Naive thymus-derived CD4-positive, alpha-beta T cell (primary cell): Measurements from ENCODE around the gene KIF12. TPM values are rescaled to one million over a fixed set of nuclear protein-coding genes. Genes with fewer than 3 reads are reported as not detected.
"Not testable (repeated sequence)": the region's sequence is repeated elsewhere in the genome, so short reads cannot be mapped to it uniquely, and the experiment has no call there.

Source experiments
- ATAC-seq: fragments of 150-1000 bp; cut with Tn5 transposase; 2 replicates; pipeline ENCODE4 v1.10.0; 2021; ENCODE audit warnings: mild to moderate bottlenecking, moderate library complexity
- CTCF ChIA-PET: fragments of 350-600 bp; sonication (Branson Sonifier 250); formaldehyde crosslinking; loops from one replicate; lab custom pipeline; 2021; ENCODE audit warnings: antibody characterized with exemption; lab: Charles Lee
- POLR2A ChIA-PET: fragments of 350-600 bp; sonication (Branson Sonifier 250); formaldehyde crosslinking; loops from one replicate; lab custom pipeline; 2021; ENCODE audit warnings: antibody characterized with exemption, inconsistent platforms; lab: Charles Lee
- DNase-seq, 9 donors: peaks; one replicate each; pipeline versions ENCODE4 v3.0.0 to v3.0.0-alpha.2; 2020 to 2022; ENCODE audit warnings: mixed read lengths in 1 of 9
- H3K27ac ChIP-seq: one replicate; pipeline ENCODE4 v1.7.0; 2013; ENCODE audit warnings: mild to moderate bottlenecking, low read depth, low read length, moderate library complexity
- H3K27me3 ChIP-seq, 2 donors: one replicate each; pipeline ENCODE4 v1.7.0; 2013; ENCODE audit warnings: low read length in 2 of 2, mild to moderate bottlenecking in 2 of 2, moderate library complexity in 2 of 2; ENCODE audit not compliant: control insufficient read depth in 2 of 2, insufficient read depth in 2 of 2
- H3K36me3 ChIP-seq, 3 experiments: 1 replicate in 2 of 3; 2 replicates in 1 of 3; pipeline ENCODE4 v1.7.0; 2013; ENCODE audit warnings: low read length in 3 of 3, mild to moderate bottlenecking in 3 of 3, moderate library complexity in 1 of 3; ENCODE audit not compliant: insufficient read depth in 3 of 3, control insufficient read depth in 2 of 3
- H3K4me1 ChIP-seq, 2 donors: one replicate each; pipeline ENCODE4 v1.7.0; 2013; ENCODE audit warnings: low read length in 2 of 2, mild to moderate bottlenecking in 2 of 2, moderate library complexity in 1 of 2; ENCODE audit not compliant: control insufficient read depth in 2 of 2, insufficient read depth in 2 of 2
- H3K4me3 ChIP-seq: 2 replicates; pipeline ENCODE4 v1.7.0; 2013; ENCODE audit warnings: mild to moderate bottlenecking, low read length
- H3K9me3 ChIP-seq, 3 experiments: 1 replicate in 2 of 3; 2 replicates in 1 of 3; pipeline ENCODE4 v1.7.0; 2013; ENCODE audit warnings: low read length in 3 of 3; ENCODE audit not compliant: control insufficient read depth in 2 of 3
- H3K27ac Mint-ChIP-seq, 9 donors: one replicate each; pipeline ENCODE4 v1.8.0; 2020 to 2022; ENCODE audit warnings: mixed read lengths in 9 of 9, mild to moderate bottlenecking in 8 of 9, moderate library complexity in 5 of 9, inconsistent platforms in 2 of 9
- H3K27me3 Mint-ChIP-seq, 5 donors: one replicate each; pipeline ENCODE4 v1.8.0; 2021 to 2022; ENCODE audit warnings: mixed read lengths in 5 of 5, mild to moderate bottlenecking in 1 of 5
- H3K36me3 Mint-ChIP-seq, 5 donors: one replicate each; pipeline ENCODE4 v1.8.0; 2020 to 2022; ENCODE audit warnings: mixed read lengths in 5 of 5, mild to moderate bottlenecking in 3 of 5, inconsistent platforms in 1 of 5
- H3K4me1 Mint-ChIP-seq, 7 donors: one replicate each; pipeline ENCODE4 v1.8.0; 2020 to 2022; ENCODE audit warnings: mixed read lengths in 7 of 7, mild to moderate bottlenecking in 3 of 7, inconsistent platforms in 1 of 7
- H3K4me3 Mint-ChIP-seq, 10 donors: one replicate each; pipeline ENCODE4 v1.8.0; 2020 to 2022; ENCODE audit warnings: mild to moderate bottlenecking in 10 of 10, mixed read lengths in 10 of 10, moderate library complexity in 6 of 10, inconsistent platforms in 2 of 10
- H3K9me3 Mint-ChIP-seq, 11 donors: one replicate each; pipeline ENCODE4 v1.8.0; 2020 to 2022; ENCODE audit warnings: mixed read lengths in 11 of 11, mild to moderate bottlenecking in 4 of 11, inconsistent platforms in 1 of 11, moderate library complexity in 1 of 11
- intact Hi-C, 2 donors: fragments of 100-400 bp; cut with micrococcal nuclease; formaldehyde crosslinking; loops; one replicate each; pipeline ENCODE4 v1.15.1; 2023
- polyA plus RNA-seq, 2 donors: library from polyadenylated mRNA; unstranded; fragments of 300-500 nt; fragmentation: Illumina TruSeq; gene quantifications; one replicate each; pipeline ENCODE4 v1.2.3, GENCODE V29; 2021
- total RNA-seq, 6 experiments: library from RNA in 5 of 6; stranded (reverse) in 5 of 6; gene quantifications; 1 replicate in 5 of 6; 2 replicates in 1 of 6; pipeline ENCODE4 v1.2.3 and lab custom pipeline; 2021 to 2026

The KIF12 gene
- total and polyA plus RNA-seq, 7 experiments from 2014 or later, result not detected

DNA sequence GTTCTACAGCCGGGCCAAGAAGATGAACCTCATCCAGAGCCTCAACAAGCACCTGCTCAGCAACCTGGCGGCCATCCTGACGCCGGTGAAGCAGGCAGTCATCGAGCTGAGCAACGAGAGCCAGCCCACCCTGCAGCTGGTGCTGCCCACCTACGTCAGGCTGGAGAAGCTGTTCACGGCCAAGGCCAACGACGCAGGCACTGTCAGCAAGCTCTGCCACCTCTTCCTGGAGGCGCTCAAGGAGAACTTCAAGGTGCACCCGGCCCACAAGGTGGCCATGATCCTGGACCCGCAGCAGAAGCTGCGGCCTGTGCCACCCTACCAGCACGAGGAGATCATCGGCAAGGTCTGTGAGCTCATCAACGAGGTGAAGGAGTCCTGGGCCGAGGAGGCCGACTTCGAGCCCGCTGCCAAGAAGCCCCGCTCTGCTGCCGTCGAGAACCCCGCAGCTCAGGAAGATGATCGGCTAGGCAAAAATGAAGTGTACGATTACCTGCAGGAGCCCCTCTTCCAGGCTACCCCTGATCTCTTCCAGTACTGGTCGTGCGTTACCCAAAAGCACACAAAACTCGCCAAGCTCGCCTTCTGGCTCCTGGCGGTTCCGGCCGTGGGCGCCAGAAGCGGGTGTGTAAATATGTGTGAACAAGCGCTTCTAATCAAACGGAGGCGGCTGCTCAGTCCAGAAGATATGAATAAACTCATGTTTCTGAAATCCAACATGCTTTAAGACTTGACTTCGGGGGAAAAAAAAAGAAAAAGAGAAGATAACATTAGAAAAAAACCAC is 49.5 kb downstream of the KIF12 start:
- Mint-ChIP-seq H3K4me3 (no peak overlapping the region), H3K27ac (no peak overlapping the region), H3K9me3 (no peaks in the 10 kb centered on the region), H3K27me3 (peaks cover 0 to 11% (median 0%) of the 10 kb centered on the region in 5 donors), H3K36me3 (peaks cover 0 to 6% (median 0%) of the 10 kb centered on the region in 5 donors), H3K4me1 (no peaks in the 10 kb centered on the region)
- no peak for ATAC-seq
- POLR2A ChIA-PET, result no interaction called here
- peak in 1 of 9 donors; percentile 7 for DNase-seq
- Histone ChIP-seq H3K4me3 (no peak overlapping the region), H3K27me3 (no peaks in the 10 kb centered on the region), H3K4me1 (no peaks in the 10 kb centered on the region), H3K9me3 (no peaks in the 10 kb centered on the region), H3K27ac (no peak overlapping the region), H3K36me3 (no peaks in the 10 kb centered on the region)
- CTCF ChIA-PET, result no interaction called here
- intact Hi-C loops, result no loop called here

DNA sequence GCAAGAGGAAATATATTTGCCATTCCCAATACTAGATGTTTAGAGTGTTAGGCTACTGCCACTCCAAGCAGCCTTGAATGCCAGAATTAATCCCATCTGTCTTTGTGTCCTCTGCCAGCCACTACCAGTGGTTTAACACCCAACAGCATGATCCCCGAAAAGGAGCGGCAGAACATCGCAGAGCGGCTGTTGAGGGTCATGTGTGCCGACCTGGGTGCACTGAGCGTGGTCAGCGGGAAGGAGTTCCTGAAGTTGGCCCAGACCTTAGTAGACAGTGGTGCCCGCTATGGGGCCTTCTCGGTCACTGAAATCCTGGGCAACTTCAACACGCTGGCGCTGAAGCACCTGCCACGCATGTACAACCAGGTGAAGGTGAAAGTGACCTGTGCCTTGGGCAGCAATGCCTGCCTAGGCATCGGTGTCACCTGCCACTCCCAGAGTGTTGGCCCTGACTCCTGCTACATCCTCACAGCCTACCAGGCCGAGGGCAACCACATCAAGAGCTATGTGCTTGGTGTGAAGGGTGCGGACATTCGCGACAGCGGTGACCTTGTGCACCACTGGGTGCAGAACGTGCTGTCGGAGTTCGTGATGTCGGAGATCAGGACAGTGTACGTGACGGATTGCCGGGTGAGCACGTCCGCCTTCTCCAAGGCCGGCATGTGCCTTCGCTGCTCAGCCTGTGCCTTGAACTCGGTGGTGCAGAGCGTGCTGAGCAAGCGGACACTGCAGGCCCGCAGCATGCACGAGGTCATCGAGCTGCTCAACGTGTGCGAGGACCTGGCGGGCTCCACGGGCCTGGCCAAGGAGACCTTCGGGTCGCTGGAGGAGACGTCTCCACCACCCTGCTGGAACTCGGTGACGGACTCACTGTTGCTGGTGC is 50.3 kb downstream of the KIF12 start:
- peaks cover 0 to 6% (median 0%) of the 10 kb centered on the region in 5 donors for H3K36me3 Mint-ChIP-seq
- ATAC-seq (no peak), DNase-seq (peak in 1 of 9 donors; percentile 10)
- H3K27me3 Mint-ChIP-seq, result peaks cover 0 to 11% (median 0%) of the 10 kb centered on the region in 5 donors
- ChIA-PET CTCF (no interaction called here), POLR2A (no interaction called here)
- no peaks in the 10 kb centered on the region for H3K4me1 Mint-ChIP-seq
- Histone ChIP-seq H3K9me3 (no peaks in the 10 kb centered on the region), H3K27me3 (no peaks in the 10 kb centered on the region), H3K4me3 (no peak overlapping the region), H3K36me3 (no peaks in the 10 kb centered on the region), H3K27ac (no peak overlapping the region), H3K4me1 (no peaks in the 10 kb centered on the region)
- H3K27ac Mint-ChIP-seq, result no peak overlapping the region
- H3K4me3 Mint-ChIP-seq, result no peak overlapping the region
- intact Hi-C loops, result no loop called here
- H3K9me3 Mint-ChIP-seq, result no peaks in the 10 kb centered on the region

DNA sequence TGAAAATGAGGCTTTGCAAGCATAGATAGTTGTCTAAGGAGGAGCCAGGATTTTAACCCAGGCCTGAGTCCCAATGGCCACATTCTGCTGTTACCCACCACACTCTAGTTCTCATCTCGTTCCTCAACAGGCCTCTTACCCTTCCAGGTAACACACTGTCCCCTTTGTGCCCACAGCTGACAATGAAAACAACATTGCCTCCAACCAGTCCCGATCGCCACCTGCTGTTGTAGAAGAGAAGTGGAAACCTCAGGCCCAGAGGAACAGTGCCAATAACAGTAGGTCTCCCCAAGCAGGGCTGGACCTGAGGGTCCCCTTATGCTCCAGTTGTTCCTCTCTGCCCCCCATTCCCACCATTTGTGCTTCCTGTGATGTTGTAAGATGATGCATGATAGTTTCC is 51.4 kb downstream of the KIF12 start:
- CTCF ChIA-PET, result no interaction called here
- Histone ChIP-seq H3K4me3 (no peak overlapping the region), H3K4me1 (no peaks in the 10 kb centered on the region), H3K27ac (no peak overlapping the region), H3K9me3 (no peaks in the 10 kb centered on the region), H3K27me3 (no peaks in the 10 kb centered on the region), H3K36me3 (no peaks in the 10 kb centered on the region)
- H3K4me3 Mint-ChIP-seq, result no peak overlapping the region
- peaks cover 0 to 6% (median 0%) of the 10 kb centered on the region in 5 donors for H3K36me3 Mint-ChIP-seq
- no peak overlapping the region for H3K27ac Mint-ChIP-seq
- no peaks in the 10 kb centered on the region for H3K9me3 Mint-ChIP-seq
- peaks cover 0 to 11% (median 0%) of the 10 kb centered on the region in 5 donors for H3K27me3 Mint-ChIP-seq
- ATAC-seq, result no peak
- DNase-seq, result peak in 1 of 9 donors; percentile 9
- POLR2A ChIA-PET, result no interaction called here
- intact Hi-C loops, result no loop called here
- H3K4me1 Mint-ChIP-seq, result no peaks in the 10 kb centered on the region

DNA sequence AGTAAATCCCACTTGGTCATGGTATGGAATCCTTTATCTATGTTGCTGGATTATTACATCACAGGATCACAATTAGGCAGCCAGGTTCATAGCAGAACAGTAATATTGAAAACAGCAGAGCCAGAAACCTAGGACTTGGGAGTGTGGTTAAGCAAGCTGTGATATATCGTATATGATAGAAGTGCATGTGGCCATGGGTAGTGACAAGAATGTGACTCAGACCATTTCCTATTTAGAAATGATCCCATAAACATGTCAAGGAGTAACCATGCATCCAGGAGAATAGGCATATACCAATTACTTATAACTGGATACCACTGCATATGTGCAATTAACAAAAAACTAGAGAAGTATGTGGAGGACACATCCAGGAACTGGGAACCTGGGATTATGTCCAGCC is 52.2 kb downstream of the KIF12 start:
- ATAC-seq, result no peak
- H3K4me3 ChIP-seq, result no peak overlapping the region
- DNase-seq, result no peak
- no peak overlapping the region for H3K4me3 Mint-ChIP-seq
- no peaks in the 10 kb centered on the region for H3K9me3 Mint-ChIP-seq
- ChIA-PET CTCF (no interaction called here), POLR2A (no interaction called here)
- peaks cover 0 to 6% (median 0%) of the 10 kb centered on the region in 5 donors for H3K36me3 Mint-ChIP-seq
- no peaks in the 10 kb centered on the region for H3K27me3 ChIP-seq
- intact Hi-C loops, result no loop called here
- H3K4me1 Mint-ChIP-seq, result no peaks in the 10 kb centered on the region
- peaks cover 0 to 11% (median 0%) of the 10 kb centered on the region in 5 donors for H3K27me3 Mint-ChIP-seq
- no peaks in the 10 kb centered on the region for H3K36me3 ChIP-seq
- H3K4me1 ChIP-seq, result no peaks in the 10 kb centered on the region
- no peak overlapping the region for H3K27ac ChIP-seq
- no peak overlapping the region for H3K27ac Mint-ChIP-seq
- no peaks in the 10 kb centered on the region for H3K9me3 ChIP-seq

DNA sequence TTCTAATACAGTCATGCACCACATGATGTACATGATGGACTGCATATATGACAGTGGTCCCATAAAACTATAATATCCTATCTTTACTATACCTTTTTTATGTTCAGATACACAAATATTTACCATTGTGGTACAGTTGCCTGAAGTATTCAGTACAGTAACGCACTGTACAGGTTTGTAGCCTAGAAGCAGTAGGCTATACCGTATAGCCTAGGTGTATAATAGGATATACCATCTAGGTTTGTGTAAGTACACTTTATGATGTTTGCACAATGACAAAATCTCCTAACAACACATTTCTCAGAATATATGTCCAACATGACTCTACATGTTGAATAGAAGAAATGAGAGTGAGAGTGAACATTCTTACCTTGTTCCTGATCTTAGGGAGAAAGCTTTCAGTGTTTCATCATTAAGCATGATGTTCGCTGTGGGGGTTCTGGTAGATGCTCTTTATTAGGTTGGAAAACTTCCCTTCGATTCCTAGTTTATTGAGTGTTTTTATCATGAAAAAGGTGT is 52.8 kb downstream of the KIF12 start:
- Histone ChIP-seq H3K9me3 (no peaks in the 10 kb centered on the region), H3K4me3 (no peak overlapping the region), H3K27ac (no peak overlapping the region), H3K36me3 (no peaks in the 10 kb centered on the region), H3K4me1 (no peaks in the 10 kb centered on the region), H3K27me3 (no peaks in the 10 kb centered on the region)
- H3K4me3 Mint-ChIP-seq, result no peak overlapping the region
- peaks cover 0 to 11% (median 0%) of the 10 kb centered on the region in 5 donors for H3K27me3 Mint-ChIP-seq
- no peak for ATAC-seq
- no peaks in the 10 kb centered on the region for H3K9me3 Mint-ChIP-seq
- intact Hi-C loops, result no loop called here
- no peaks in the 10 kb centered on the region for H3K4me1 Mint-ChIP-seq
- ChIA-PET POLR2A (no interaction called here), CTCF (no interaction called here)
- no peak overlapping the region for H3K27ac Mint-ChIP-seq
- H3K36me3 Mint-ChIP-seq, result peaks cover 0 to 6% (median 0%) of the 10 kb centered on the region in 5 donors
- no peak for DNase-seq

DNA sequence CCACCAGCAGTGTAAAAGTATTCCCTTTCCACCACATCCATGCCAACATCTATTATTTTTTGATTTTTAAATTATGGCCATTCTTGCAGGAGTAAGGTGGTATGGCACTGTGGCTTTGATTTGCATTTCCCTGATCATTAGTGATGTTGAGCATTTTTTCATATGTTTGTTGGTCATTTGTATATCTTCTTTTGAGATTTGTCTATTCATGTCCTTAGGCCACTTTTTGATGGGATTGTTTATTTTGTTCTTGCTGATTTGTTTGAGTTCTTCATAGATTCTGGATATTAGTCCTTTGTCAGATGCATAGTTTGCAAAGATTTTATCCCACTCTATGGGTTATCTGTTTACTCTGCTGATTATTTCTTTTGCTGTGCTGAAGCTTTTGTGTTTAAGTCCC is 55.4 kb downstream of the KIF12 start:
- H3K4me1 Mint-ChIP-seq, POLR2A ChIA-PET, H3K9me3 Mint-ChIP-seq, H3K36me3 ChIP-seq, H3K4me3 ChIP-seq, H3K4me1 ChIP-seq, H3K27me3 ChIP-seq, ATAC-seq, H3K36me3 Mint-ChIP-seq, H3K27ac Mint-ChIP-seq, CTCF ChIA-PET, H3K27ac ChIP-seq, DNase-seq, intact Hi-C loops, H3K4me3 Mint-ChIP-seq, H3K9me3 ChIP-seq: not testable (repeated sequence)
- peaks cover 0 to 11% (median 0%) of the 10 kb centered on the region in 5 donors for H3K27me3 Mint-ChIP-seq
